ENCODE results near the gene LRRC39.
A peak's percentile ranks its signal among the peaks of the same experiment; 100 is the strongest.

LRRC39 gene

DNA sequence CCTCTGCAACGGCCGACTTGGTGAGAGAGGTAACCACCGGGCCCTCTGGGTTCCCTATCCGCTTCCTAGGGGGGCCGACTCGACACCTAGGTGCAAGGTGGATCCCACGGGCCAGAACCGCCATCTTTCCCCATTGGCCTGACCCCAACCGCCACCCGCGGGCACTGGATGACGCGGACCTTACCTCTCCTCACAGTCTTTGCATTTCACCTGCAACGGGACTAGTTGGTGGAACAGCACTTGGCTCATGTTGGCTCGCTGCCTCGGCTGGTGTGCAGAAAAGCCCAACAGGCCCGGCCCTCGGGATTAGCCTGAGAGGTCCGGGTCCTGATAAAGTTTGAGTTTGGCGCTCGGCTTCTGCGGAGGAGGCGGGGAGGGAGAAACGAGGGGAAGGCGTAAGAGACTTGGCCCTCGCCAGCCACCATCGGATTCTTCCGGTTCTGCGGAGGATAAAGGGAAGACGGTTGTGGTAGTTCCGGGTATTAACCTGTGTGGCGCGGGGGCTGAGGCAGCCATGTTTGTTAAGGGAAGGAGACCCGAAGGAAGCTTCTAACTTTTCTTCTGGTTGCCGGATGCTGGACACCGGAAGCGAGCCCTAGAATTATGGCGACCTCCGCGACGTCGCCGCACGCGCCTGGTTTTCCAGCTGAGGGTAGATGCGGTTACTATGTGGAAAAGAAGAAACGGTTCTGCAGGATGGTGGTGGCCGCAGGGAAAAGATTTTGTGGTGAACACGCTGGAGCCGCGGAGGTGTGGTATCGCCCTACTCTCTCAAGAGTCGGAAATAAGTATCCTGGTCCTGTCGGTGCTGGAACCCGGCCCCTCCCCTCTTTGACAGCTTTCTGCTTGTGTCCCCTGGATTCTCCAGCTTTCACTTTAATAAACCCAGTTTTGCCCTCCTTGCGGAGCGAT is 45.2 kb downstream of the LRRC39 start, which contains the start of the genes SASS6 and TRMT13:
SASS6 (minus strand) TSS at position 365 of the 912 bp plus-strand sequence; CDS start at position 249, 116 bp downstream.
TRMT13 (plus strand) TSS at position 598 of the 912 bp plus-strand sequence; CDS start at position 604, 6 bp downstream.
- Histone ChIP-seq H3K27ac (peak within 1 kb of the TSS; percentile 87), H3K4me3 (ENCODE audit: low read depth, low read length) (peak within 1 kb of the TSS; percentile 100), H3K27me3 (ENCODE audit: insufficient read depth, low read depth, severe bottlenecking) (no peaks in the 10 kb centered on the region), H3K9me3 (ENCODE audit: severe bottlenecking) (no peaks in the 10 kb centered on the region), H3K36me3 (peaks cover 12% of the 10 kb centered on the region)
- peak; percentile 98 for DNase-seq
- TF ChIP-seq, protein P1, sequence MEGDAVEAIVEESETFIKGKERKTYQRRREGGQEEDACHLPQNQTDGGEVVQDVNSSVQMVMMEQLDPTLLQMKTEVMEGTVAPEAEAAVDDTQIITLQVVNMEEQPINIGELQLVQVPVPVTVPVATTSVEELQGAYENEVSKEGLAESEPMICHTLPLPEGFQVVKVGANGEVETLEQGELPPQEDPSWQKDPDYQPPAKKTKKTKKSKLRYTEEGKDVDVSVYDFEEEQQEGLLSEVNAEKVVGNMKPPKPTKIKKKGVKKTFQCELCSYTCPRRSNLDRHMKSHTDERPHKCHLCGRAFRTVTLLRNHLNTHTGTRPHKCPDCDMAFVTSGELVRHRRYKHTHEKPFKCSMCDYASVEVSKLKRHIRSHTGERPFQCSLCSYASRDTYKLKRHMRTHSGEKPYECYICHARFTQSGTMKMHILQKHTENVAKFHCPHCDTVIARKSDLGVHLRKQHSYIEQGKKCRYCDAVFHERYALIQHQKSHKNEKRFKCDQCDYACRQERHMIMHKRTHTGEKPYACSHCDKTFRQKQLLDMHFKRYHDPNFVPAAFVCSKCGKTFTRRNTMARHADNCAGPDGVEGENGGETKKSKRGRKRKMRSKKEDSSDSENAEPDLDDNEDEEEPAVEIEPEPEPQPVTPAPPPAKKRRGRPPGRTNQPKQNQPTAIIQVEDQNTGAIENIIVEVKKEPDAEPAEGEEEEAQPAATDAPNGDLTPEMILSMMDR (IDR thresholded peaks at IDR 0.05; ENCODE audit: low read depth, low read length) = no peak

DNA sequence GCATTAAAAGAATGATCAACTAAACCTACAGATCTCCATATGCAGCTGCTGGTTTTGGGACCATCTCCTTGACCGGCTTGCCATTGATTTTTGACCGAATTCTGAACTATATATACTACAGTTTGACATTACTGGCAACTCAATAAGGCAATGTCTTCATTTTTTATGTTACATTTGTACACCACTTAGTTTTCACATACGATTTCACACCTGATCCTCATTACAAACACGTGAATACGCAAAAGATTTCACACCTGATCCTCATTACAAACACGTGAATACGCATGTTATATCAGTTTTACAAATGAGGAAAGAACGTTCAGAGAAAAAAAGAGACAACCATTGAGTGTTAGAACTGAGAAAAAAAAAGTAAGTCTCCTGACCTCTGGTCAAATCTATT is 46.4 kb downstream of the LRRC39 start:
- TF ChIP-seq, protein P1 (IDR thresholded peaks at IDR 0.05; ENCODE audit: low read depth, low read length) = no peak
- no peaks in the 10 kb centered on the region for H3K9me3 ChIP-seq (ENCODE audit: severe bottlenecking)
- peaks cover 3% of the 10 kb centered on the region for H3K36me3 ChIP-seq
- no peak overlapping the region for H3K27ac ChIP-seq
- no peak for DNase-seq
- no peaks in the 10 kb centered on the region for H3K27me3 ChIP-seq (ENCODE audit: insufficient read depth, low read depth, severe bottlenecking)
- peak overlapping the region; percentile 100 for H3K4me3 ChIP-seq (ENCODE audit: low read depth, low read length)

DNA sequence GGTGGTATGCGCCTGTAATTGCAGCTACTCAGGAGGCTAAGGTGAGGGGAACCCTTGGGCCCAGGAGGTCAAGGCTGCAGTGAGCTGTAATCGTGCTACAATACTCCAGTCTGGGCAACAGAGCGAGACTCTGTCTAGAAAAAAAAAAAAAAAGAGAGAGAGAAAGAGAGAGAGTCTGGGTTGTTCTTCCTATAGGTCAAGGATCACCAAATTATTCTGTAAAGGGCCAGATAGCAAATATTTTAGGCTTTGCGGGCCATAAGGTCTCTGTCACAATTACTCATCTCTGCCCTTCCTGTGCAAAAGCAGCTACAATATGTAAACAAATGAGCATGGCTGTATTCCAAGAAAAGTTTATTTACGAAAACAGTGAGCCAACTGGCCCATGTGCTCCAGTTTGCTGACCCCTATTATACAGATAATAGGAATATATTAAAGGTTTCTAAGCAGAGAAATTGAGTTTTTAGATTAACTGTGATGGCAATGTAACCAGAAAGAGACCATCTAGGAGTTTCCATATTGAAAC is 47.4 kb downstream of the LRRC39 start:
- peaks cover 3% of the 10 kb centered on the region for H3K36me3 ChIP-seq
- H3K9me3 ChIP-seq (ENCODE audit: severe bottlenecking) = no peaks in the 10 kb centered on the region
- no peak overlapping the region for H3K4me3 ChIP-seq (ENCODE audit: low read depth, low read length)
- H3K27ac ChIP-seq = no peak overlapping the region
- DNase-seq = no peak
- H3K27me3 ChIP-seq (ENCODE audit: insufficient read depth, low read depth, severe bottlenecking) = no peaks in the 10 kb centered on the region
- TF ChIP-seq, protein P1 (IDR thresholded peaks at IDR 0.05; ENCODE audit: low read depth, low read length) = no peak

DNA sequence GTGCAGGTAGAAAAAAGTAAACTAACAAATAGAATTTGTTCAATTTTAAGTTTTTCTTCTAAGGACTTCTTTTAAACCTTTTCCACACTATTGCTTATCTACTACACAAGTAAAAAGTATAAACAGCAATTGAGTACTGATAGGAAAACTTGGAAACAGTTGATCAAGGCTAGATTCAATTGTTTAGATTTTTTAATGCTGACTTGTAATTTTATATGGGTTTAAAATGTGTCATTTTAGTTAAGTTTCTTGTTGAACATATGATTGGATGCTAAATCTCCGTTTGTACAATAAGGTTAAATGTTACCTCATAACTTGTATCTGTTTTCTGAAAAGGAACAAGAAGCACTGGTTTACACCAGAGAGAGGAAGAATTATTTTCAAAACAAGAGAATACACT is 50.8 kb downstream of the LRRC39 start:
- TF ChIP-seq, protein P1 (IDR thresholded peaks at IDR 0.05; ENCODE audit: low read depth, low read length) = no peak
- no peak overlapping the region for H3K27ac ChIP-seq
- no peak for DNase-seq
- H3K9me3 ChIP-seq (ENCODE audit: severe bottlenecking) = no peaks in the 10 kb centered on the region
- peaks cover 6% of the 10 kb centered on the region for H3K36me3 ChIP-seq
- H3K27me3 ChIP-seq (ENCODE audit: insufficient read depth, low read depth, severe bottlenecking) = no peaks in the 10 kb centered on the region
- no peak overlapping the region for H3K4me3 ChIP-seq (ENCODE audit: low read depth, low read length)

DNA sequence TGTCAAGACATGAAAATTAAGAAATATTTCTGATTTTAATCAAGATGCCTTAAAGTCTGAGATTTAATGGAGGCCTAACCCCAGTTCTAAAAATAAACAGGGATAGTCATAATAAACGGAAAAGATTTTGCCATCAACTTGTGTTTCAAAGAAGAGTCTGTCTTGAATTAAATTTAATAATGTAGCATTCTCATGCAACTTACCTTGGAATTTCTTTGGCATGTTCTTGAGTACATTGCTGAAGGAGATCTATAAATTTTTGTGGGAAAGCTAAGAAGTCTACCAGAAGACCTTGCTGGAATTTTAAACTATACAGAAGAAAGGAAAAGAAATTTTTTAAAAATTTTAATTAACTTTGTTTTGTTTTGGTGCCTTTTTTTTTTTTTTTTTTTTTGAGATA is 55.9 kb downstream of the LRRC39 start:
- Histone ChIP-seq H3K27me3 (ENCODE audit: insufficient read depth, low read depth, severe bottlenecking) (no peaks in the 10 kb centered on the region), H3K9me3 (ENCODE audit: severe bottlenecking) (no peaks in the 10 kb centered on the region), H3K4me3 (ENCODE audit: low read depth, low read length) (no peak overlapping the region), H3K27ac (no peak overlapping the region), H3K36me3 (peaks cover 31% of the 10 kb centered on the region)
- TF ChIP-seq, protein P1 (IDR thresholded peaks at IDR 0.05; ENCODE audit: low read depth, low read length) = no peak
- DNase-seq = no peak

Data from WERI-Rb-1 (cell line).